Measurements from ENCODE around the gene EPOP.

- TF ChIP-seq EZH2 (IDR thresholded peaks at IDR 0.05; ENCODE audit: low read length, unreplicated experiment) (no peak), CTCF (conservative IDR thresholded peaks at IDR 0.05; ENCODE audit: low read depth, low read length) (no peak), EZH2phosphoT487 (IDR thresholded peaks at IDR 0.05; ENCODE audit: borderline replicate concordance, low read length) (no peak)
Measured at GRCh38 chr17:38667787-38668122, 7.0 kb downstream of the EPOP start.
